AG04449 (cell line): ENCODE results near the gene ADCY6.

Experiments used
- CTCF ChIA-PET: fragments of 350-600 bp; formaldehyde crosslinking; extraction: SDS; loops from one replicate; lab custom pipeline; 2021; ENCODE audit warnings: antibody characterized with exemption; lab: Yijun Ruan, JAX
- POLR2A ChIA-PET: fragments of 400-600, 350-600 bp; formaldehyde crosslinking; extraction: SDS; loops from one replicate; lab custom pipeline; 2020; ENCODE audit warnings: antibody characterized with exemption, inconsistent platforms; lab: Yijun Ruan, JAX
- DNase-seq: peaks from one replicate; pipeline ENCODE4 v3.0.0-alpha.2; 2010; ENCODE audit warnings: low read depth, low spot score
- H3K4me3 ChIP-seq: 2 replicates; pipeline ENCODE4 v1.5.1; 2011; ENCODE audit warnings: low read depth, mild to moderate bottlenecking, control low read depth, low read length
- TF ChIP-seq, protein P1 (sequence below): IDR thresholded peaks from one replicate; pipeline ENCODE4 v1.5.1; 2011; ENCODE audit warnings: mild to moderate bottlenecking, moderate library complexity, low read length, control low read depth, inconsistent platforms; ENCODE audit not compliant: insufficient read depth; ENCODE audit errors: missing control alignments

ADCY6 gene

DNA sequence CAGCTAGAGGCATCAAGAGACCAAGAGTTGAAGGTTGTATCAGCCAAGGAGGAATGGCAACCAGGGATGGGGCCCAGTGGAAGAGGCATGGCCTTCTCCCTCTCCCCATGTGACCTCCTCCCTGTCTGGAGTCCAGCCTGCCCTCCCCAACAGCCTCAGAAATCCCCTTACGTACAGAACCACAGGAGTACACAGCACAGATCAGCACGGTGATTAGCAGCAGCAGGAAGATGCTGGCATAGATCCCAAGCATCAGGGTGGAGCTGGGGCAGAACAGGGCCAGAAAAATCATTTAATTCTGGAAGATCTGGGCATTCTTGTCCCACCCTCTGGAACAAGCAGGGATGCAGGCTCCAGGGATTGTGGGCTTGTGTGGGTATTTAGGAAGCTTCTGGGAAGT, 14.4 kb downstream of the ADCY6 start:
- no peak for DNase-seq
- ChIA-PET POLR2A (no interaction called here), CTCF (interaction anchor here (0.7 to 2.6 kb wide), 4 partner anchors 22 to 41 kb away, joined by 3 to 10 read pairs (median 4); no protein-coding TSS in a partner anchor)
- H3K4me3 ChIP-seq = no peak overlapping the region
- TF ChIP-seq, protein P1, sequence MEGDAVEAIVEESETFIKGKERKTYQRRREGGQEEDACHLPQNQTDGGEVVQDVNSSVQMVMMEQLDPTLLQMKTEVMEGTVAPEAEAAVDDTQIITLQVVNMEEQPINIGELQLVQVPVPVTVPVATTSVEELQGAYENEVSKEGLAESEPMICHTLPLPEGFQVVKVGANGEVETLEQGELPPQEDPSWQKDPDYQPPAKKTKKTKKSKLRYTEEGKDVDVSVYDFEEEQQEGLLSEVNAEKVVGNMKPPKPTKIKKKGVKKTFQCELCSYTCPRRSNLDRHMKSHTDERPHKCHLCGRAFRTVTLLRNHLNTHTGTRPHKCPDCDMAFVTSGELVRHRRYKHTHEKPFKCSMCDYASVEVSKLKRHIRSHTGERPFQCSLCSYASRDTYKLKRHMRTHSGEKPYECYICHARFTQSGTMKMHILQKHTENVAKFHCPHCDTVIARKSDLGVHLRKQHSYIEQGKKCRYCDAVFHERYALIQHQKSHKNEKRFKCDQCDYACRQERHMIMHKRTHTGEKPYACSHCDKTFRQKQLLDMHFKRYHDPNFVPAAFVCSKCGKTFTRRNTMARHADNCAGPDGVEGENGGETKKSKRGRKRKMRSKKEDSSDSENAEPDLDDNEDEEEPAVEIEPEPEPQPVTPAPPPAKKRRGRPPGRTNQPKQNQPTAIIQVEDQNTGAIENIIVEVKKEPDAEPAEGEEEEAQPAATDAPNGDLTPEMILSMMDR = no peak

DNA sequence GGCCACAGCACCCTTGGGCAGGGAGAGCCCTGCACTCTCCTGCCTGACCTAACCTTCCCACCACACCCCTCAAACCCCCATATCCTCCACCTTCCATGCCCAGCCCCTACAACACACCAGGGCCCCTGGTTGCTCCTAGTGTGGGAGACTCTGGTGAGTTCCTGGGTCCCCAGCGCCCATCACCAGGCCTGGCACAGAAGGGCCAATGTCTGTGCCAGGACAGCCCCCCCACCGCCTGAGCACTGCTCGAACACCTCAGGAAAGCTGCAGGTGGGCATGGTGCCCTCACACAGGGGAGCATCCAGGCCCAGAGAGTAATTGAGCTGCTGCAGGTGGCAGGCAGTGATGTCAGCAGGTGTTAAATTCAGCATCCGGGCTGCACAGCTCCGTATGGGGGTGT, 15.2 kb downstream of the ADCY6 start:
- no peak for DNase-seq
- ChIA-PET POLR2A (no interaction called here), CTCF (interaction anchor here (0.9 to 1.6 kb wide), 5 partner anchors 10 to 41 kb away, joined by 3 to 8 read pairs (median 4); no protein-coding TSS in a partner anchor)
- TF ChIP-seq, protein P1 = no peak
- H3K4me3 ChIP-seq = no peak overlapping the region

DNA sequence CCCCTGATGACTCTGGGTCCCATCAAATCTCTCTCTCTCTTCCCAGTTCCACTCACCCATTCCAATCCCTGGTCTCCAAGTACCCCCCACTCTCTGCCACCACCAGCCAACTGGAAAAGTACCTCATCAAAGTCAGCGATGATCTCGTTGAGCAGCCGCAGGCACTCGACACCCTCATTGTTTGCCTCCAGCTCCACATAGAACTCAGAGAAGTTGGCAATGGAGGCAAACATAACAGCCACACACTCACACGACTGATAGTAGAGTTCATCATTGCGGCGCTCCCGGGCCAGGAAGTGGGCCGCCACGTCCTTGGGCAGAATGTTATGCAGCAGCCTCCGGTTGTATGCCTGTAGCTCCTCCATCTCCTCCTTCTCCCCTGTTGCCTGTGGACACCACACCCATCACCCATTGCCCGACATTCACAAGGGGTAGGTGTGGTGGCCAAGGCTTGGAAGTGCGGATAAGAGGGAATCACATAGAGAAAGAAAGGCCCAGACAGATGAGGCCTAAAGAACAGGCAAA, 17.2 kb downstream of the ADCY6 start:
- ChIA-PET POLR2A (no interaction called here), CTCF (interaction anchor here (1.9 to 2.2 kb wide), 2 partner anchors 18 to 24 kb away, joined by 6 to 11 read pairs; no protein-coding TSS in a partner anchor)
- TF ChIP-seq, protein P1 = no peak
- no peak for DNase-seq
- no peak overlapping the region for H3K4me3 ChIP-seq

DNA sequence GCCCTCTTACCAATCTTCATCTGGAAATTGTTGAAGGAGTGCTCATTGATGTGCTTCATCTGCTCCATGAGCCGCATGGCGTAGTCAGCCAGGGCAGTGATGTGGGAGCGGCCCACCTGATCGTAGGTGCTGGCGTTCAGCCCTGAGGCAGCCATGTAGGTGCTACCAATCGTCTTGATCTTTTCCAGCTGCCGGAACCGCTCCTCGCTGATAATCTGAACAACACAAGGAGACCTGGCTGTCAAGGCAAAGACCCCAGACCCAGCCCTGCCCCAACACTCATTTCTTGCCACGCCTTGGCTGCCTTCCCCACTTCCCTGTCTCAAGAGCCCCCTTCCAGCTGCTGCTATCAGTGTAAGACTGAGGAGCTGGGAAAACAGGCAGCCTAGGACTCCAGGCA, 18.1 kb downstream of the ADCY6 start:
- ChIA-PET CTCF (interaction anchor here (1.1 to 2.2 kb wide), 3 partner anchors 9 to 25 kb away, joined by 3 to 11 read pairs (median 6); no protein-coding TSS in a partner anchor), POLR2A (no interaction called here)
- DNase-seq = no peak
- no peak overlapping the region for H3K4me3 ChIP-seq
- TF ChIP-seq, protein P1 = no peak

DNA sequence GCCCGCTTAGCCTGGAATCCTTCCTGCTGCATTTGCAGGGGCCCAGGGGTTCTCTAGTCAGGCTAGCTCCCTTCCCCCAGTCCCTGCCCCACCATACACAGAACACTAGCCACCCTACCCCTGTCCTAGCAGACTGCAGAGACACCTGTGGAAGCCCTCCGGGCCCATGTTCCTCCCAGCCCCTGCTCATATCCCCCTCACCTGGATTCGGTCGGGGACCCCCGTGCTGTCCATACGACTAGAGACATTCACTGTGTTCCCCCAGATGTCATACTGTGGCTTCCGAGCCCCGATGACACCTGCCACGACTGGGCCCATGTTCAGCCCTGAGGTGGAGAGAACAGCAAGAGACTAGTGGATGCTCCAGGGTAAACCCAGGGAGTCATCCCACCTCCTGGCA, 20.2 kb downstream of the ADCY6 start:
- CTCF ChIA-PET = interaction anchor here (0.7 to 1.6 kb wide), 6 partner anchors 10 to 46 kb away, joined by 3 to 6 read pairs (median 4); no protein-coding TSS in a partner anchor
- H3K4me3 ChIP-seq = no peak overlapping the region
- TF ChIP-seq, protein P1 = no peak
- POLR2A ChIA-PET = no interaction called here
- no peak for DNase-seq

DNA sequence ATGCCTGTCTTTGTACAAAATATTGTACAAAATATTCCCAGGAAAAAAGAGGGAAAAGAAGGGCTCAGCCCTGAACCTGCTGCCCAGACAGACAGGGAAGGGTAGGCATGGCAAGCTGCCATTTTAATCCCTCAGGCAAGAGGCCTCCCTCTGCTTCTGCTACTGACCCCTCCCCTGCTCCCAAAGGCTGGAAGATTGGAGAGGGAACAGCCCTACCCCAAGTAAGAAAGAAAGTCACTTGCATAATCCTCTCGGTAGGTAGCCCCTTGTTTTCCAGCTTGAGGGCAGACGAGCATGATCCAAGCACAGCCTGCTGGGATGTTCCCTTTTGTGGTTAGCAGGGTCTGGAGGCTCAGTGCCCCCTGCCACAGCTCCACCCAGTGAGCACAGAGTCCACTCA, 20.7 kb downstream of the ADCY6 start:
- TF ChIP-seq, protein P1 = no peak
- ChIA-PET CTCF (interaction anchor here (0.8 to 1.6 kb wide), 8 partner anchors 10 to 46 kb away, joined by 3 to 6 read pairs (median 4); no protein-coding TSS in a partner anchor), POLR2A (no interaction called here)

More for the DNA sequence above, 20.7 kb downstream of the ADCY6 start:
- no peak overlapping the region for H3K4me3 ChIP-seq
- DNase-seq = no peak
